Suprapubic skin (tissue), 4 donors: ENCODE measurements around the gene ALDH1A2.

Experiments used
- CTCF ChIP-seq, 2 donors: fragments of 200-600 bp in 1 of 2; fragments of 450-650 bp in 1 of 2; sonication (generic) in 1 of 2; IDR thresholded peaks; one replicate each; pipeline ENCODE4 v1.5.1; 2016 to 2019; ENCODE audit warnings: antibody characterized with exemption in 2 of 2, mild to moderate bottlenecking in 1 of 2, moderate library complexity in 1 of 2
- EP300 ChIP-seq: sonication (generic); formaldehyde crosslinking; IDR thresholded peaks from one replicate; pipeline ENCODE4 v1.6.1; 2017; ENCODE audit warnings: antibody characterized with exemption
- POLR2A ChIP-seq, 2 donors: fragments of 450-650 bp; IDR thresholded peaks; one replicate each; pipeline ENCODE4 v1.6.1; 2017; ENCODE audit warnings: antibody characterized with exemption in 2 of 2, mild to moderate bottlenecking in 2 of 2, moderate library complexity in 2 of 2
- POLR2AphosphoS5 ChIP-seq, 3 donors: sonication (generic); formaldehyde crosslinking; IDR thresholded peaks; one replicate each; pipeline ENCODE4 v1.6.1; 2017; ENCODE audit warnings: antibody characterized with exemption in 3 of 3

- TF ChIP-seq POLR2A (IDR thresholded peaks at IDR 0.05): no peak
- TF ChIP-seq CTCF (IDR thresholded peaks at IDR 0.05): no peak
- TF ChIP-seq POLR2AphosphoS5 (IDR thresholded peaks at IDR 0.05): no peak
- no peak for TF ChIP-seq EP300
These were observed 6.8 kb downstream of the ALDH1A2 start for GRCh38 chr15:58058729-58059128.
